H1 (cell line): ENCODE results near the gene RCSD1.
"Not testable (repeated sequence)": the region's sequence is repeated elsewhere in the genome, so short reads cannot be mapped to it uniquely, and the experiment has no call there.

ENCODE experiments used
- EZH2 ChIP-seq: fragments of 200-600 bp; sonication (generic); IDR thresholded peaks from 2 replicates; pipeline ENCODE4 v1.7.1; 2012; ENCODE audit warnings: low read depth, mild to moderate bottlenecking, moderate library complexity, low read length, inconsistent platforms; ENCODE audit not compliant: severe bottlenecking
- NANOG ChIP-seq: IDR thresholded peaks from 2 replicates; pipeline ENCODE4 v1.6.1; 2011; ENCODE audit warnings: low read length, low read depth, mild to moderate bottlenecking, inconsistent platforms; ENCODE audit not compliant: insufficient read depth, poor library complexity, severe bottlenecking

GRCh38 chr1:167741103-167741502 lies 111.1 kb downstream of the RCSD1 start:
- not testable (repeated sequence) for TF ChIP-seq EZH2, NANOG
